ENCODE data around the gene FBXO3.
"Not testable (repeated sequence)": the region's sequence is repeated elsewhere in the genome, so short reads cannot be mapped to it uniquely, and the experiment has no call there.

Gene FBXO3

DNA sequence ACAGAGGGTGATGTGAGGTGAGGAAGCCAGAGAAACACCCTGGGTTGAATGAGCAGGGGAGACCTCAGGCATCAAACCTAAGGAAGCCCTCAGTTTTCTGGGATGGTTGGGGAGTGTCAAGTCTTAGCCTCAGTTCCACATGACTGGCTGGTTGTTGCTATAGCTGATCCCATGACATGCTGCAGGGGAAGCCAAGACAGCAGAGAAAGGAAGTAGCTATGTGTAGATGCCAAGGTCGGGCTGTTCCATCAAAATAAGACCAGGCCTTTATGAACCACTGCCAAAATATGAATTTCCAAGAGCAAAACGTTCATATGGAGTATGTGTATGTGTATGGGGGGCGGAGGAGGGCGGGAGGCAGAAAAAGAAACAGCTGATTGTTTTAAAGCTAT is 49.7 kb downstream of the FBXO3 start:
- DNase-seq = no peak

DNA sequence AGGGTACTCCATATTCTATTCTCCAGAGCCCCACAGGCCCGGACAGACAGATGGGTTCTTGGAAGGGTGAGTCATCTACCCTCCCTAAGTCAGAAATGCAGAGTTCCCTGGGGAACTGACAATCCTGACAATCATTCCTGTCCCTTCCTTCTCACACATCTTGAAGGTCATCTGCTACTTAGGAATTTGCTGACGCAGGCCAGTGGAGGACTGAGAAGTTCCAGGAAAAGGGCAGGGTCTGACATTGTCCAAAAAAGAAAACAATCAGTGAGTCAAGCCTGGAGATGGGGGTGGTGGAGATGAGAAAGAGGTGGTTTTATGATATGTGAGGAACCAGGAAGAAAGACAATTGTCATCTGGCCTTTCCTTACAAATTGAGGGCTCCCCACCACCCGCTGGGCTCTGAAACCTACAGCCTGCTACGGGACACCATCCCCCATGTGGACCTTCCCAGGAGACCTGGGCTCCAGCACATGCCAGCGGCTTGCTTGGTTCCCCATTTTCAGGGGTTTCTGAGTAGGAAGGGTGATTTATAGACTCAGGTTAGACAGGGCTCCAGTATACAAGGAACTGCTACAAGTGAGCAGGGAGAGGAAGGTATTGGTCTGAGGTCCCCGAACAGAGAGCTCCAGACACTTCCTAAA is 51.0 kb downstream of the FBXO3 start:
- DNase-seq = no peak

DNA sequence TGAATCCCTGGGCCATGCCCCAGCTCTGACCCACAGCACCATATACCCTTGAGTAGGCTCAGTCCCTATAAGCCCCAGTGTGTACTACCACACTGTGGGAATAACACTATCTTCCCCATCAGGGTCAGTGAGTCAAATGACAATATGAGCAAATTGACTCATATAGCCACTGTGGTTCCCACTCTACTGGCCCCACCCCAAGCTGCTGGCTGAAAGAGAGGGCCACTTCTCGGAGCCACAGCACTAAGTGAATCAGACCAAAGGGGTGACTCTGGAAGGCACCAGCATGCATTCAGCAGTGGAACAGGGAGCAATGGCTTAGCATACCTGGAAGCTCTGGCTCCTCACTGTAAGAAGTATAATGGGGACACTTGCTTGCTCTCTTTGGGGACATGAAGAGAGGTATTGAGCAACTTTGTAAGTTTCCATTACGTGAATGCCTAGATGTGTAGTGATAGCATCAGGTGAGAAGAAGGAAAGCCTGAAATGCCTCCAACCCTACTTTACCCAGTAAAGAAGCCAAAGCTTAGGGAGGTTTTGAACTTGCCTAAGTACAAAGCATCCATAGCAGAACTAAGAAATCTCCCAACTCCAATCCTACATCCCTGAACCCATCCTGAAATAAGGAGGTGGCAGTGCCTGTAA is 51.6 kb downstream of the FBXO3 start:
- DNase-seq = no peak

DNA sequence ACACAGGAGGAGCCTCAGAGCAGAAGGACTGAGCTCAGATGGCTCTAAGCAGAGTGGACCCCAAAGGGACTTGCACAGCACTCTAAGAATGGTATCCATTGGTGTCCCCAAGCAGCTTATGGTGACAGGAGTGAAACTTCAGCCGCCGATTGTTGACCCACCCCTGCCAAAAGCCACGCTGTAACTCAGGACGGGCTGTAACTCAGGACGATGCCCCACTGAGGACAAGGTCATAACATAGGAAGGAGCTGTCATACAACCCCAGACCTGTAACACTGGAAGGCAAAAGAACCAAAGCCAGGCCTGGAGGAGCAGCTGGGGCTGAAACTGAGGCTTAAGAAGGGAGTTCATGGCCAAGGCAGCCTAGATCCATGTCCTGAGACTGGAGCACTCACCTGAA is 52.3 kb downstream of the FBXO3 start:
- no peak for DNase-seq

DNA sequence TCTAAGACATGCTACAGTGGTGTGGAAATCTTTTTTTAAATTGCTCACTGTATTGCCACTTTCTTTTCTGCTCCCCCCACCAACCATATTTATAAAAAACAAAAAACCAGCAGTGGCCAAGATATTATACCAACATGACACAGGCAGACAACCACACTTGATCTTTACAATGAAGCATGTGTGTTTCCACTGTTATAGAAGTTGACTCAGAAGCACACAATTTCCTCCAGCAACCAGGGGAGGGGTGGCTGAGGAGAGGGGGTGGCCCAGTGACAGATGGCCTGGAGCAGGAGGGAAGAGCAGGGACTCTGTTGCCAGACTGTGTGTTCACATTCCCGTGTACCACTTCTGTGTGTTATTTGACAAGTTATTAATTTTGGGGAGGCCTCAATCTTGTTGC is 52.9 kb downstream of the FBXO3 start:
- DNase-seq = no peak

DNA sequence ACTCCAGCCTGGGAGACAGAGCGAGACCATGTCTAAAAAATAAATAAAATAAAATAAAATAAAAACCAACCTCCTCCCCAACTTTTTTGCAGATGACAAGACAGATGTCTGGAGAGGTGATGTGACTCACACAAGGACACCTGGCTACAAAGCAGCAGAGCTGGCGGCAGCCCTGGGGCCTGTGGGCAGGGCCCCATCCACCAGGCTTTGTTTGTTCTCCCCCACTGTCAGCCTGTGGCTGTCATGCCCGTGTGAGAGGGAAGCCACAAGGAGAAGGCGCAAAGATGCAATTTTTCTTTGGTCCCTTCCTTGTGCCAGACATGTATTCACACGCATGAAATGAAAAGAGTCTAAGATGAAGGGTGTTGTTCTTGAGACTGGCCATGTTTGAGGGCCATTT is 54.7 kb downstream of the FBXO3 start:
- no peak for DNase-seq

DNA sequence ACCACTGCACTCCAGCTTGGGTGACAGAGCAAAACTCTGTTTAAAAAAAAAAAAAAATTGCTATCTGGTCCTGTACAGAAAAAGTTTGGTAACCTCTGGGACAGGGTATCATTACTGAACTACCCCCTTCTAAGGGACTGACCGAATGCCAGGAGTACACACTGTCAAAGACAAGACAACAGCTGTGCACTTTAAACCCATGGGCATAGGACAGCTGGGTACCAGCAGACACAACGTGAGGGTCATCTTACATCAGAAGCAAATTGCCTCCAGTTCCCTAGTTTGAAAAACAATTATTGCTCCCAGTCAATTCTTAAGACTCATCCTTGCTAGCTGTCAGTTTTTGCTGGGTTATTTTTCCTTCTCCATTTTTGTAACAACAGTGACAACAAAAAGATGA is 55.9 kb downstream of the FBXO3 start:
- DNase-seq = no peak

DNA sequence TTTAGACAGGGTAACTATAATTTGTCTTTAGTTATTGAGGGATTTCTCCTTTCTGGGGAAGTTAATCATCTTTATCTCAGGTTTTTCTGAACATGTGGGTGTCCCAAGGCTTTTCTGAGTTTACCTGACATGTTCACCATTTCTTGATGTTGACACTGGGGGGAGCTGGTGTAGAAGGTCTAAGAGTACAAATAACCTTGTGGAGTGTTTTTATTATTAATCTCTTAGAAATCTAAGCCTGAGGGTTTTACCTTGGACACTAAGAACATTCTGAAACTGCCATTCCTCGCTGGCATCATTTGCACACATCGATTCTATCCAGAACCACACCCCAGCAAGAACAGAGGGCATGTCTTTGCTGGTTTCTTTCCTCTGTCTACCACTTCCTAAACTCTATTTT is 58.1 kb downstream of the FBXO3 start:
- DNase-seq = no peak

DNA sequence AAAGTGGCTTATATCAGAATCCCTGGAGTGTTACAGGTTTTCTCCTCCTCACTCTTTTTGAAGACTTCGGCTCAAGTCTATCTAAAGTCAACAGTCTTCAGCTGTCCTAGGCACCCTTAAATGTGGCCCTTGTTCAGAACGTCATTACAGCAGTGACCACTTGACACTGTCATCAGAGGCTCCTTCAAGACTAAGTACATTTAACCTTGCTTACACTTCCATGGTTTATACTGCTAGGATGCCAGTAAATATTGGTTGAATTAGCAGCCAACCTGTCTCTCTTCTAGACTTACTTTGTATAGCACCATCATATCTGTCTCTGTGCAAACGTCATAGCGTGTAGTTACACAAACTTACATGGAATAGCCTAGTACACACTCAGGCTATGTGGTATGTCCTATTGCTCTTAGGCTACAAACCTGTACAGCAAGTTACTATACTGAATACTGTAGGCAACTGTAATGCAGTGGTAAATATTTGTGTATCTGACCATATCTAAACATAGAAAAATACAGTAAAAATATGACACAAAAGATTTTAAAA is 60.4 kb downstream of the FBXO3 start:
- DNase-seq = no peak

DNA sequence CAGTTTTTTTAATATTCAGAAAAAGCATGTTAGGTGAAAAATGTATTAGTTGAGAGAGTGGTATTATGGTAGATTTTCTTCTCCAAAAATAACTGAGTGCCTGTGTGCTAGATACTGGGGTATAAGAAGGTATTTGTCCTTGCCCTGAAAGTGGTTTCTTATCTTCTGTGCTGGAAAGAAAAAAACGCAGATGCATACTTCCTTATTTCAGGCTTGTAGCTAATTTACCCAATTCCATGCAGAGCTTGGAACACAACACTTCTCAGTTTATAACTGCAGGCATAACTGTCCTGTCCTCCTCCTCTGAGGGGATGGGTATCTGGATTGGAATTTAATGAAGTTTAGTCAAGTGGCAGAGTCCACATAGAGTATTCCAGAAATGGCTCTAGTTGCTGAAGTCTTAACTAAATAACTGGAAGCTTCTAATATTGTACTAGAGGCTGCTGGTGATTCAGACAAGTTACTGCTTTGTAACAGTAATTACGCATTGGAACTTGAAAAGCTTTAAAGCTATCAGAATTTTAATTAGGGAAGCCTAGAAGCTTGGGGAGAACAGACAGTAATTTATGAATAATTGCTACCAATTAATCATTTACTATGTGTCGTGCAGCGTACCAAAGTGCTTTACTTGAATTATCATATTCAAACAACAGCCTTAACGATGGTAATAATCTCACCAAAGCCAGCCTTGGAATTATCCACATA is 61.0 kb downstream of the FBXO3 start:
- no peak for DNase-seq

DNA sequence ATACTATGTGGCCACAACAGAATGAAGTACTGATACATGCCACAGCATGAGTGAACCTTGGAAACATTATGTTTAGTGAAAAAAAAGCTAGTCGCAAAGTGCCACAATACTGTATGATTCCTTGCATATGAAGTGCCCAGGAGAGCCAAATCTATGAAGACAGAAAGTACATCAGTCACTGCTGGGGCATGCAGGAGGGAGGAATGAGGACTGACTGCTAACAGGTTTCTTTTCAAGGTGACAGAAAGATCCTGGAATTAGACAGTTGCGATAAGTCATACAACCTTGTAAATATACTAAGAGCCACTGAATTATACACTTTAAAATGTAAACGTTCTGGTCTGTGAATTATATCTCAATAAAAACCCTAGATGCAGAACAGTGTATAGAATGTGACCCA is 61.9 kb downstream of the FBXO3 start:
- DNase-seq = no peak

DNA sequence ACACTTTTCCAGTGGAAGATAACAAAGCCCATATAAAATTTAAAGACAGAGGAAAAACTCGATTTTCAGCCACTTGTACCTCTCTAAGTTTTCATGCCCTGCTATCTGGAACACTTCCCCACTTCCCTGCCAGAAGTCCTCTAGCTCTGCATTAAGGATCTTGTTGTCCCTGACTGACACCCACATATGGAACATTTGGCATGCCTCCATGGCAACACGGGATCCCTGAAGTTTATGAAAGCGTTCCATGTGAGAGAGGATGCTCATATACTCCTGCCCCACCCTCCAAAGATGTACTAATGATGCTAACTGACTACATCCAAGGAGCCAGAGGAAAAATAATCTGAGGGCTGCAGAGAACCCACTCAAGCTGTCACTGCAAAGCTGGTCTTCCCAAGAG is 64.9 kb downstream of the FBXO3 start:
- no peak for DNase-seq

DNA sequence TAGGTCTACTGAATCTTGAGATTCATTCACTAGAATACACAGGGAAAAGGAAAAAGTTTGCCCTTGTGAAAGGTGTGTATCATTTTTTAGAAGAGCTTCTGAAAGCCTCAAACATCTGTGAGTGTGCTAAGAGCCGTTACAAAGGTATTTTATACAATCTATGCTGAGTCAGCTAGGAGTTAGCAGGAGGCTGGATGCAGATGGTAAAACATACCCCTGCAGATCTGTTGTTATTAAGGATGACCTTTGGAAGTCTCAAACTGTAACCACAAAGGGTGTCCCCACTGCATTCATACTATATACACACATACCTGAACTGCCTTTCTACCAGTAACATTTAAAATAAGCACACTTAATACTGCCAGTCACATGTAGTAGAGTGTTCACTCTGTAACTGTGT is 65.3 kb downstream of the FBXO3 start:
- no peak for DNase-seq

DNA sequence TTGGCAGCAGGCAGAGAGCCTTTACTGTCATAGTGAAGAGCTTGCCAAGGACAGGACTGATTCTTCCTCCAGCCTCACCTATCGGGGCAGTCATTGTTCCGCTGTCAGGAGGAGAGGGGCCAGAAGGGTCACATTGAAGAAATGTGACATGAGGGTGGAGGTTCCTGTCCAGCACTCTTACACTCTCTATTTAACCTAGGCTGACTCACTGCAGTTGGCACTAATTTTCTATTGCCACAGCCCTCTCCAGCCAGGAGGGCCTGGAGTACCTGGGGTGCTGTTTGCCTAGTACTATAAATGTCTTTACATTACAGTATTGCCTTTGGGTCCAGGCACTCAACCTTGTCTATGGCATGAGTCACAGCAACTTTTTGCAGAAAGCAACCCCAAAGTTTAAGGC is 66.5 kb downstream of the FBXO3 start:
- not testable (repeated sequence) for DNase-seq

DNA sequence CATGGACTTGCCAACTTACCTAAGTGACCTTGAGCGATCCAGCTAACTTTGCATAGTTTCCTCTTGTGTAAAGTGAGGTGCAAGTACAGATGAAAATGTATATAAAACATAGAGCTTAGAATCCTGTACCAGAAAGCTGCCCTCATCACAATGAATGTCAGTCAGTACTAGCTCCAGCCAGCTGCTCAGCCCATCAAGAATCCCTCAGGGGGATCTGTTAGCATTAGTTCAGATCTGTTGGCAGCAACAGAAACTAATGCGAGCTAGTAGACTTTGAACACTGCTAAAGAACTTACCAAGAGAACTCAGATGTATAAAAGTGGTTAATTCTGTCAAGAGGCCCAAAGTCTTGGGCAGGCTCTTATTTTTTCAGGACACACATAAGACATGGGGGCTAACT is 67.4 kb downstream of the FBXO3 start:
- DNase-seq = no peak

DNA sequence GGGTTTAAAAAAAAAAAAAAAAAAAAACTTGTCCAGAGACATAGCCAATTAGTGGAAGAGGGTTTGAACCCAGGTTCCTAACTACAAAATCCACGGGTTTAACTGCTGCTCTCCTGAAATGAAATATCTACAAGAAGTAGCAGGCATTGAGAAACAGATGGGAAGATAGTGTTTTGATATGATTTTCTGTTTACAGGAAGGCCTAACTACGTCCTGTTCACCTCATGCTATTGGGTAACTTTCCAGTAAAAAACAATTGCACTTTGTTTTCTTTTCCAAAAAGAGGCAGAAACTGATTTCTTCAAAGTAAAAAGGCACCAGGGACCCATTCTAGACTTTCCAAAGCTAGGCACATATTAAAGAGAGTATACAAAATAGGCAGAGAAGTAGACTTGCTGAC is 67.8 kb downstream of the FBXO3 start:
- no peak for DNase-seq

DNA sequence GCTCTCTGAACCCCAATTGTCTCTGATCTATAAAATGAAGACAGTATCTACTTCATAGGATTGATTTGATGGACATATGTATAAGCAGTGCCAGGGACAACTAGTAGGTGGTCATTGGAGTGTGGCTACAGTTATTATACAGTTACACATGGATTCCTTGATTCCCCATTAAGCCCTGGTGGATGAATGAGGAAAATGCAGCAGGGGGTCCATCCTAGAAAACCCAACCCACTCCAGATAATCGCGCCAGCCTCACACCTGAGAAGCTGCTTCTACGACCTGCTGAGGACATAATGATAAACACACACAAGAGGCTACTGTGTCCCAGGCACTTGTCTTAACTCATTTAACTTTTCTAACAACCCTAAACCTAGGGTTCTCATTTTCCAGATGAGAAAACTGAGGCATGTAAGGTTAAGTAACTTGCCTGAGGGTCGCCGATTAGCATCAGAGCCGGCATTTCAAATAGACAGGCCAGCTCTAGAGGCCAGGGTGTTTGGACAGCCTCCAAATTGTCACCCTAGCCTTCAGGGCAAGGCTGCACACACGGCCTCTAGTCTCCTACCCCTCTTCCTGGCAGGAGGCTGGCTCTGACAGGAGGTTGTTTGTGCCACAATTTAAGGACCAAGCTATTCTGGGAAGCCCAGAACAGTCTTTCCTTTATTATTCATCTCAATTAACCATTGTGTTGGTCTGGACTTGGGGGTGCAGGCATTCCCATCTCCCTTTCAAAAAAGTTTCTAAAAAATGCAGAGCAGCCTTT is 69.9 kb downstream of the FBXO3 start:
- DNase-seq = no peak

DNA sequence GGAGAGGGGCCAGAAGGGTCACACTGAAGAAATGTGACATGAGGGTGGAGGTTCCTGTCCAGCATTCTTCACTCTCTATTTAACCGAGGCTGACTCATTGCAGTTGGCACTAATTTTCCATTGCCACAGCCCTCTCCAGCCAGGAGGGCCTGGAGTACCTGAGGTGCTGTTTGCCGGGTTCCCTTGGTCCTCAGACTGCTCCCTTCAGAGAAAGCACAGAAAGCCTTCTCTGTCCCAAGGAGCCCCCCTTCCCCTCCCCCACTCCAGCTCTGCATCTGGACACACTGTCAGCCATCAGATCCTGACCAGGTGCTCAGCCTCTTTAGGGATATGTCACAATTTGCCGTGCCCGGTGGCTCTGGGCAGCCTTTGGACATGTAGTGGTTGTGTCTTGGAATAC is 70.5 kb downstream of the FBXO3 start:
- no peak for DNase-seq

DNA sequence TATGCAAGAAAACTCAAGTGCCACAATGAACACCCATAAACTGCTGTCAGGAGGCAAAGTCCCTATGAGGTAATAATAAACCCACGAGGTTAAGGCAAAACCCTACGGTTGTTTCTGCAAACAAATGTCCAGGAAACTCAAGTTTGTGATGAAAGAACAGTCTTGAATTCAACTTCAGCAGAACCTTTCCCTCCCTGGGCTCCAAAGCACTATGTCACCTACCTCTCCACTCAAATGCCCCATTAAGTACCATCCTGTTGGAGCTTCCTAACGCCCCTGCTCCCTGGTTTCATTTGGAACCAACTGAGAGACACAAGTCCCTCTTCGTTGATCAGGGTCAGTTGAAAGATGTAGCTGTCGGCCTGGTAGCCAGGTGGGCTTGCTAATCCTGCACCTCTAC is 71.1 kb downstream of the FBXO3 start:
- no peak for DNase-seq

DNA sequence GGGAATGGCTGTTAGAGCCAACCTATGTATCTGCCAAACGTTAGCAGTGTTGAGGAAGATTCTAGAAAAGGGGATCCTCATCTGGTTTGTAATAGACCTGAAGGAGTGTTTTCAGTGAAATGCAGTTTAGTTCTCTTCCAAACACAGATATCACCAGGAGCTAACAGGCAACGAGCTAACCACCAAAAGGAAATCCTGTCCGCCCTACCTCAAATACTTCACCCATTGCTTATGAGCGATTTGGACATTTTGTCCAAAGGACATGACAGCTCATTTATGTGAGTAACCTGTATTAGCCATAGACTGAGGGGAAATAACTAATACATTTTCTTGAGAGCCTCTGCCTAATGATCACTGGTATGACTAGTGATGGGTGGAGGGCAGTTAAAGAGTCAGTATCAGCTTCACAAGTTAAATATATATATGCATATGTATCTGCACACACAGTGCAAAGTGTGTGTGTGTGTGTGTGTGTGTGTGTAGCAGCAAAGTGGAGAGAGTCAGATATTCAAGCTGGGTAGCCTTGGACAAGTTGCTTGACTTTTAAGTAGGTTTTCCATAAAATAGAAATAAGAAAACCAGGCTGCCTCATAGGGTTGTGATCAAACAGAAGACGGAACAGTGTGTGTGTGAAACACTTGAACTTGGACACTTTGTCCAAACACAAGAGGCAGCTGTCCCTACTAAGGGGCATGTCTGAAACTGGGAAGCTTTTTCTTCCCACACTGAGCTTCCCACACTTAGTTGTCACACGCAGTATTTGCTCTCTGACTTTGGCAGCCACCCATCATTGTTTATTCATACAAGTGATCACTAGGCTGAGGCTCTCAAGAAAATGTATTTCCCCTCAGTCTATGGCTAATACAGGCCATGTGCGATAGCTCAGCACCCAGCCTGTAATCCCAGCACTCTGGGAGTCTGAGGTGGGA is 72.8 kb downstream of the FBXO3 start:
- no peak for DNase-seq

DNA sequence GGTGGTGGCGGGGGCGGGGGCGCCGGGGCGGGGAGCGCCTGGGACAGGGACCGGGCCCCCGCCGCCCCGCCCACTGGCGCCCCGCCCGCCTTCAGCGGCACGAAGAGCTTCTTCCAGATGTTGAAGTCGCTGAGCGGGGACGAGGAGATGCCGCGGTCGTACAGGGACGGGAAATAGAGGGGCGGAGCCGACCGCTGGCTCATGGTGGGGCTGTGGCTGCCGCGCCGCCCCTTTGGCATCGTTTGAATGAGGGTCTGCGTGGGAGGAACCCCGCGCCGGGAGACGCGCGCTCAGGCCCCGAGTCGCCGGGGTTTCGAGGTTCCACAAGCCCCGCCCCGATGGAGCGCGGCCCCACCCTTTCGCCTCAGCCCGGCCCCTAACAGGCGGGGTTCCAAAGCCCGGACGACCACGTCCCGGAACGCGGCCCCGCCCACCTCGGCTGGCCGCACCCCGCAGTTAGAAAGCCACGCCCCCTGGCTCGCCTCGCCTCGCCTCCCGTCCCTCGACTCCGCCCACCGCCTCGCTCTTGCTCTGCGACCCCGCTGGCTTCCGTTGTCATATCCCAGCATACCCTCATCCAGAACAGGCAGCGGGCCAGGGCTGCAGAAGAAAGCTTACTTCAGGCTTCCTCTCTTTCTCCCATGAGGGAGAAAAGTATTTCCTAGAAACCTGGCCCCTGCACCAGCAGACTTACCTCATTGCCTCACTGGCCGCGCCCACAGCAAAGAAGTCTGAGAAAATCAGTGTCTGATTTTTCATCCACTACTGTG is 73.6 kb downstream of the FBXO3 start, which contains the start of gene C11orf91:
Gene C11orf91, minus strand, starts transcription at position 325 of the 770 bp plus-strand sequence. Its CDS starts 86 bp downstream, at position 239.
- DNase-seq = peak; percentile 62
